ENCODE data around the gene SP7. TPM values are rescaled to one million over a fixed set of nuclear protein-coding genes. Genes with fewer than 3 reads are reported as not detected.
"Not testable (repeated sequence)": the region's sequence is repeated elsewhere in the genome, so short reads cannot be mapped to it uniquely, and the experiment has no call there.

The SP7 gene
- total RNA-seq, 1 experiment from 2014 or later: not detected

GRCh38 chr12:53333845-53334244, 2.3 kb downstream of the SP7 start:
- H3K27me3 ChIP-seq (replicated peaks; ENCODE audit: control insufficient read depth, insufficient read depth, low read length): no peaks in the 10 kb centered on the region
- H3K9me3 ChIP-seq: no peaks in the 10 kb centered on the region
- Mint-ChIP-seq H3K4me1 (ENCODE audit: low read depth, unreplicated experiment) (peaks cover 17% of the 10 kb centered on the region), H3K9me3 (ENCODE audit: unreplicated experiment) (no peaks in the 10 kb centered on the region), H3K27me3 (ENCODE audit: insufficient read depth, unreplicated experiment) (peaks cover 7% of the 10 kb centered on the region), H3K36me3 (ENCODE audit: insufficient read depth, unreplicated experiment) (no peaks in the 10 kb centered on the region), H3K4me3 (ENCODE audit: unreplicated experiment) (no peak overlapping the region), H3K27ac (ENCODE audit: unreplicated experiment) (no peak overlapping the region)
- POLR2A ChIA-PET: interaction anchor here (0.6 kb wide), 1 partner anchor 146 kb away, joined by 3 read pairs; no protein-coding TSS in a partner anchor
- no peaks in the 10 kb centered on the region for H3K36me3 ChIP-seq (ENCODE audit: control insufficient read depth, insufficient read depth, low read length)
- TF ChIP-seq, protein P1, sequence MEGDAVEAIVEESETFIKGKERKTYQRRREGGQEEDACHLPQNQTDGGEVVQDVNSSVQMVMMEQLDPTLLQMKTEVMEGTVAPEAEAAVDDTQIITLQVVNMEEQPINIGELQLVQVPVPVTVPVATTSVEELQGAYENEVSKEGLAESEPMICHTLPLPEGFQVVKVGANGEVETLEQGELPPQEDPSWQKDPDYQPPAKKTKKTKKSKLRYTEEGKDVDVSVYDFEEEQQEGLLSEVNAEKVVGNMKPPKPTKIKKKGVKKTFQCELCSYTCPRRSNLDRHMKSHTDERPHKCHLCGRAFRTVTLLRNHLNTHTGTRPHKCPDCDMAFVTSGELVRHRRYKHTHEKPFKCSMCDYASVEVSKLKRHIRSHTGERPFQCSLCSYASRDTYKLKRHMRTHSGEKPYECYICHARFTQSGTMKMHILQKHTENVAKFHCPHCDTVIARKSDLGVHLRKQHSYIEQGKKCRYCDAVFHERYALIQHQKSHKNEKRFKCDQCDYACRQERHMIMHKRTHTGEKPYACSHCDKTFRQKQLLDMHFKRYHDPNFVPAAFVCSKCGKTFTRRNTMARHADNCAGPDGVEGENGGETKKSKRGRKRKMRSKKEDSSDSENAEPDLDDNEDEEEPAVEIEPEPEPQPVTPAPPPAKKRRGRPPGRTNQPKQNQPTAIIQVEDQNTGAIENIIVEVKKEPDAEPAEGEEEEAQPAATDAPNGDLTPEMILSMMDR (IDR thresholded peaks at IDR 0.05; ENCODE audit: insufficient read depth in 1 of 2, low read depth in 1 of 2, low read length in 1 of 2, severe bottlenecking in 1 of 2, unreplicated experiment in 1 of 2): no peak
- DNase-seq: no peak
- intact Hi-C loops (cut with micrococcal nuclease; ENCODE audit: unreplicated experiment): no loop called here
- no TSS peak for BruUV-seq (replicated peaks)
- CTCF ChIA-PET: no interaction called here
- H3K4me1 ChIP-seq: 0 out of 2 replicates have a peak, but pooled peaks cover 2% of the 10 kb centered on the region
- no peak overlapping the region for H3K4me3 ChIP-seq (ENCODE audit: low read depth, low read length)

- BruUV-seq (replicated peaks): no TSS peak
- no peak overlapping the region for H3K4me3 ChIP-seq (ENCODE audit: low read depth, low read length)
- Mint-ChIP-seq H3K36me3 (ENCODE audit: insufficient read depth, unreplicated experiment) (no peaks in the 10 kb centered on the region), H3K9me3 (ENCODE audit: unreplicated experiment) (no peaks in the 10 kb centered on the region), H3K4me1 (ENCODE audit: low read depth, unreplicated experiment) (peaks cover 15% of the 10 kb centered on the region), H3K4me3 (ENCODE audit: unreplicated experiment) (no peak overlapping the region), H3K27me3 (ENCODE audit: insufficient read depth, unreplicated experiment) (peaks cover 5% of the 10 kb centered on the region), H3K27ac (ENCODE audit: unreplicated experiment) (no peak overlapping the region)
- CTCF ChIA-PET: no interaction called here
- H3K9me3 ChIP-seq: no peaks in the 10 kb centered on the region
- intact Hi-C loops (cut with micrococcal nuclease; ENCODE audit: unreplicated experiment): no loop called here
- H3K36me3 ChIP-seq (ENCODE audit: control insufficient read depth, insufficient read depth, low read length): no peaks in the 10 kb centered on the region
- no peak for DNase-seq
- POLR2A ChIA-PET: interaction anchor here (0.6 kb wide), 1 partner anchor 146 kb away, joined by 3 read pairs; no protein-coding TSS in a partner anchor
- no peaks in the 10 kb centered on the region for H3K4me1 ChIP-seq
- TF ChIP-seq, protein P1 (IDR thresholded peaks at IDR 0.05; ENCODE audit: insufficient read depth in 1 of 2, low read depth in 1 of 2, low read length in 1 of 2, severe bottlenecking in 1 of 2, unreplicated experiment in 1 of 2): no peak
- H3K27me3 ChIP-seq (replicated peaks; ENCODE audit: control insufficient read depth, insufficient read depth, low read length): no peaks in the 10 kb centered on the region
Measured at GRCh38 chr12:53333289-53333688, 2.9 kb downstream of the SP7 start.

GRCh38 chr12:53332744-53333143, 3.4 kb downstream of the SP7 start:
- Histone ChIP-seq H3K9me3 (no peaks in the 10 kb centered on the region), H3K4me3 (ENCODE audit: low read depth, low read length) (no peak overlapping the region), H3K36me3 (ENCODE audit: control insufficient read depth, insufficient read depth, low read length) (no peaks in the 10 kb centered on the region), H3K27me3 (replicated peaks; ENCODE audit: control insufficient read depth, insufficient read depth, low read length) (no peaks in the 10 kb centered on the region), H3K4me1 (no peaks in the 10 kb centered on the region)
- CTCF ChIA-PET: interaction anchor here (1.1 kb wide), 1 partner anchor 12 kb away, joined by 5 read pairs; no protein-coding TSS in a partner anchor
- H3K27me3 Mint-ChIP-seq (ENCODE audit: insufficient read depth, unreplicated experiment): peaks cover 2% of the 10 kb centered on the region
- BruUV-seq (replicated peaks): no TSS peak
- POLR2A ChIA-PET: no interaction called here
- no peak overlapping the region for H3K4me3 Mint-ChIP-seq (ENCODE audit: unreplicated experiment)
- H3K27ac Mint-ChIP-seq (ENCODE audit: unreplicated experiment): no peak overlapping the region
- H3K4me1 Mint-ChIP-seq (ENCODE audit: low read depth, unreplicated experiment): peaks cover 12% of the 10 kb centered on the region
- H3K36me3 Mint-ChIP-seq (ENCODE audit: insufficient read depth, unreplicated experiment): no peaks in the 10 kb centered on the region
- no peaks in the 10 kb centered on the region for H3K9me3 Mint-ChIP-seq (ENCODE audit: unreplicated experiment)
- DNase-seq: no peak
- TF ChIP-seq, protein P1 (IDR thresholded peaks at IDR 0.05; ENCODE audit: insufficient read depth in 1 of 2, low read depth in 1 of 2, low read length in 1 of 2, severe bottlenecking in 1 of 2, unreplicated experiment in 1 of 2): no peak
- intact Hi-C loops (cut with micrococcal nuclease; ENCODE audit: unreplicated experiment): no loop called here

- H3K36me3 ChIP-seq (ENCODE audit: control insufficient read depth, insufficient read depth, low read length); H3K27ac Mint-ChIP-seq (ENCODE audit: unreplicated experiment); H3K9me3 ChIP-seq; H3K4me1 ChIP-seq; H3K27me3 Mint-ChIP-seq (ENCODE audit: insufficient read depth, unreplicated experiment); BruUV-seq (replicated peaks); DNase-seq; H3K36me3 Mint-ChIP-seq (ENCODE audit: insufficient read depth, unreplicated experiment); POLR2A ChIA-PET; H3K4me3 ChIP-seq (ENCODE audit: low read depth, low read length); H3K4me3 Mint-ChIP-seq (ENCODE audit: unreplicated experiment); H3K27me3 ChIP-seq (replicated peaks; ENCODE audit: control insufficient read depth, insufficient read depth, low read length); intact Hi-C loops (cut with micrococcal nuclease; ENCODE audit: unreplicated experiment); H3K9me3 Mint-ChIP-seq (ENCODE audit: unreplicated experiment): not testable (repeated sequence)
- peaks cover 12% of the 10 kb centered on the region for H3K4me1 Mint-ChIP-seq (ENCODE audit: low read depth, unreplicated experiment)
- CTCF ChIA-PET: interaction anchor here (1.1 kb wide), 1 partner anchor 13 kb away, joined by 5 read pairs; no protein-coding TSS in a partner anchor
Measured at GRCh38 chr12:53332339-53332738, 3.8 kb downstream of the SP7 start.

Data from Caco-2 (cell line).